ENCODE measurements around the gene SLC35C1. TPM values are rescaled to one million over a fixed set of nuclear protein-coding genes. Genes with fewer than 3 reads are reported as not detected.

The SLC35C1 gene
- total and polyA plus RNA-seq, 2 donors (not counting 1 experiment from before 2014, with no cell fraction given), result 4.4 to 12.5 TPM

GRCh38 chr11:45830596-45830995 is 25.6 kb downstream of the SLC35C1 start:
- peaks cover 0 to 4% (median 1%) of the 10 kb centered on the region in 3 donors for H3K9me3 ChIP-seq (ENCODE audit: control extremely low read depth in 1 of 3, control insufficient read depth in 2 of 3, insufficient read depth in 1 of 3, low read length in 2 of 3)
- no peak for ATAC-seq (ENCODE audit: low read depth)
- no peak overlapping the region for H3K4me3 ChIP-seq (ENCODE audit: control extremely low read depth in 1 of 5, extremely low read depth in 1 of 5, insufficient read depth in 1 of 5, low read depth in 2 of 5, low read length in 4 of 5)
- no peak overlapping the region for H3K27ac ChIP-seq (ENCODE audit: low read length in 2 of 2)
- TF ChIP-seq EZH2 (IDR thresholded peaks at IDR 0.05; ENCODE audit: borderline replicate concordance, insufficient read depth, low read depth, low read length, poor library complexity, severe bottlenecking), result no peak
- TF ChIP-seq, protein P1, sequence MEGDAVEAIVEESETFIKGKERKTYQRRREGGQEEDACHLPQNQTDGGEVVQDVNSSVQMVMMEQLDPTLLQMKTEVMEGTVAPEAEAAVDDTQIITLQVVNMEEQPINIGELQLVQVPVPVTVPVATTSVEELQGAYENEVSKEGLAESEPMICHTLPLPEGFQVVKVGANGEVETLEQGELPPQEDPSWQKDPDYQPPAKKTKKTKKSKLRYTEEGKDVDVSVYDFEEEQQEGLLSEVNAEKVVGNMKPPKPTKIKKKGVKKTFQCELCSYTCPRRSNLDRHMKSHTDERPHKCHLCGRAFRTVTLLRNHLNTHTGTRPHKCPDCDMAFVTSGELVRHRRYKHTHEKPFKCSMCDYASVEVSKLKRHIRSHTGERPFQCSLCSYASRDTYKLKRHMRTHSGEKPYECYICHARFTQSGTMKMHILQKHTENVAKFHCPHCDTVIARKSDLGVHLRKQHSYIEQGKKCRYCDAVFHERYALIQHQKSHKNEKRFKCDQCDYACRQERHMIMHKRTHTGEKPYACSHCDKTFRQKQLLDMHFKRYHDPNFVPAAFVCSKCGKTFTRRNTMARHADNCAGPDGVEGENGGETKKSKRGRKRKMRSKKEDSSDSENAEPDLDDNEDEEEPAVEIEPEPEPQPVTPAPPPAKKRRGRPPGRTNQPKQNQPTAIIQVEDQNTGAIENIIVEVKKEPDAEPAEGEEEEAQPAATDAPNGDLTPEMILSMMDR (IDR thresholded peaks at IDR 0.05), result no peak
- ChIA-PET CTCF (interaction anchor here (1.2 kb wide), 1 partner anchor 12 kb away, joined by 4 read pairs; no protein-coding TSS in a partner anchor), POLR2A (no interaction called here)
- H3K9ac ChIP-seq (ENCODE audit: low read length), result no peak overlapping the region
- no peak overlapping the region for H3K27ac Mint-ChIP-seq
- no peaks in the 10 kb centered on the region for H3K4me1 Mint-ChIP-seq
- WGBS (ENCODE audit: insufficient coverage), result 86% methylated on average over 2 of the region's 2 CpGs
- H3K4me3 Mint-ChIP-seq, result no peak overlapping the region
- no peaks in the 10 kb centered on the region for H3K79me2 ChIP-seq (ENCODE audit: control insufficient read depth, insufficient read depth, low read length)
- no peaks in the 10 kb centered on the region for H3K9me3 Mint-ChIP-seq (ENCODE audit: insufficient read depth)
- H3K4me1 ChIP-seq (ENCODE audit: control insufficient read depth in 2 of 2, insufficient read depth in 2 of 2, low read length in 2 of 2), result no peaks in the 10 kb centered on the region
- DNase-seq, result no peak
- H3K27me3 ChIP-seq (replicated peaks in 1 of 4; ENCODE audit: control extremely low read depth in 1 of 4, control insufficient read depth in 3 of 4, insufficient read depth in 4 of 4, low read length in 3 of 4), result peaks cover 0 to 23% (median 10%) of the 10 kb centered on the region in 4 experiments
- peaks cover 33% of the 10 kb centered on the region for H3K27me3 Mint-ChIP-seq
- no peaks in the 10 kb centered on the region for H3K36me3 ChIP-seq (replicated peaks in 1 of 2; ENCODE audit: control extremely low read depth in 1 of 2, control insufficient read depth in 1 of 2, extremely low read depth in 1 of 2, insufficient read depth in 2 of 2, low read length in 1 of 2)
- H4K20me1 ChIP-seq (ENCODE audit: control insufficient read depth, insufficient read depth, low read length, poor library complexity, severe bottlenecking), result no peaks in the 10 kb centered on the region
- intact Hi-C loops (cut with micrococcal nuclease), result no loop called here
- no peak overlapping the region for H3K4me2 ChIP-seq (replicated peaks; ENCODE audit: low read depth, low read length, poor library complexity, severe bottlenecking)
- no peak overlapping the region for H2AFZ ChIP-seq (ENCODE audit: insufficient read depth, low read depth, low read length, poor library complexity, severe bottlenecking)

DNA sequence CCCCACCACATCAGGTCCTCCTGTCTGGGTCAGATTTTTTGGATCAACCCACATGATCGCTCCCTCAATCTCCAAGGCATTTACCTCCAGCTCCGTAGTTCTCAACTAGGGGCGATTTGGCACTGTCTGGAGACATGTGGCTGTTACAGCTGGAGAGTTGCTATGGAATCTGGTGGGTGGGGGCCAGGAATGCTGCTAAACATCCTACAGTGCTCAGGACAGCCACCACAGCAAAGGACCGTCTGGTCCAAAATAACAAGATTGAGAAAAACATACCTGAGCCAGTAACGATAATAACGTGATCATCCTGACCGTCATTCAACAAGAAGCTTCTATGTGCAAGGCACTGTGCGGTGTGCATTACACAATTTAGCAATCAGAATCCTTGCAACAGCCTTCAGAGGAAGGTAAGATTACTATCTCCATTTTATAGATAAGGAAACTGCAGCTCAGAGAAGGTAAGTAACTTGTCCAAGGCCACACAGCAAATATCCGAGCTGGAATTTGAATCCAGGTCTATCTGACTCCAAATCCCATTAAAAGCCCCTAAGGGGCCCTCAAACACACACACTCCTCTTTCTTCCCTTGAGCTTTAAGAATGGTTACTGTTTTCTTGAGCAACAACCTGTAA is 28.0 kb downstream of the SLC35C1 start:
- no peak overlapping the region for H3K4me3 Mint-ChIP-seq
- CTCF ChIA-PET, result interaction anchor here (1.6 to 2.4 kb wide), 2 partner anchors 10 to 14 kb away, joined by 5 to 15 read pairs; partner anchors contain the start of gene CRY2
- no peak for DNase-seq
- intact Hi-C loops (cut with micrococcal nuclease), result no loop called here
- ATAC-seq (ENCODE audit: low read depth), result no peak
- Histone ChIP-seq H3K9me3 (ENCODE audit: control extremely low read depth in 1 of 3, control insufficient read depth in 2 of 3, insufficient read depth in 1 of 3, low read length in 2 of 3) (no peaks in the 10 kb centered on the region), H2AFZ (ENCODE audit: insufficient read depth, low read depth, low read length, poor library complexity, severe bottlenecking) (no peak overlapping the region), H3K79me2 (ENCODE audit: control insufficient read depth, insufficient read depth, low read length) (no peaks in the 10 kb centered on the region), H3K9ac (ENCODE audit: low read length) (no peak overlapping the region), H3K4me2 (replicated peaks; ENCODE audit: low read depth, low read length, poor library complexity, severe bottlenecking) (no peak overlapping the region), H3K36me3 (replicated peaks in 1 of 2; ENCODE audit: control extremely low read depth in 1 of 2, control insufficient read depth in 1 of 2, extremely low read depth in 1 of 2, insufficient read depth in 2 of 2, low read length in 1 of 2) (no peaks in the 10 kb centered on the region), H3K27me3 (replicated peaks in 1 of 4; ENCODE audit: control extremely low read depth in 1 of 4, control insufficient read depth in 3 of 4, insufficient read depth in 4 of 4, low read length in 3 of 4) (peaks cover 0 to 15% (median 1%) of the 10 kb centered on the region in 4 experiments), H4K20me1 (ENCODE audit: control insufficient read depth, insufficient read depth, low read length, poor library complexity, severe bottlenecking) (no peaks in the 10 kb centered on the region), H3K27ac (ENCODE audit: low read length in 2 of 2) (no peak overlapping the region), H3K4me3 (ENCODE audit: control extremely low read depth in 1 of 5, extremely low read depth in 1 of 5, insufficient read depth in 1 of 5, low read depth in 2 of 5, low read length in 4 of 5) (no peak overlapping the region), H3K4me1 (ENCODE audit: control insufficient read depth in 2 of 2, insufficient read depth in 2 of 2, low read length in 2 of 2) (no peaks in the 10 kb centered on the region)
- TF ChIP-seq, protein P1 (IDR thresholded peaks at IDR 0.05), result no peak
- TF ChIP-seq EZH2 (IDR thresholded peaks at IDR 0.05; ENCODE audit: borderline replicate concordance, insufficient read depth, low read depth, low read length, poor library complexity, severe bottlenecking), result no peak
- H3K27ac Mint-ChIP-seq, result no peak overlapping the region
- H3K4me1 Mint-ChIP-seq, result peaks cover 11% of the 10 kb centered on the region
- POLR2A ChIA-PET, result no interaction called here
- peaks cover 14% of the 10 kb centered on the region for H3K27me3 Mint-ChIP-seq
- no peaks in the 10 kb centered on the region for H3K9me3 Mint-ChIP-seq (ENCODE audit: insufficient read depth)
- WGBS (ENCODE audit: insufficient coverage), result 95% methylated on average over 8 of the region's 9 CpGs

Measured in B cell (primary cell).